Measurements from ENCODE around the gene TMEM266. TPM values are rescaled to one million over a fixed set of nuclear protein-coding genes. Genes with fewer than 3 reads are reported as not detected.

TMEM266 gene
- total RNA-seq, 1 experiment from 2014 or later: not detected

- Histone ChIP-seq H3K27ac (ENCODE audit: low read length) (no peak overlapping the region), H3K4me2 (ENCODE audit: low read length) (no peak overlapping the region), H3K79me2 (ENCODE audit: low read length) (no peaks in the 10 kb centered on the region), H3K4me3 (ENCODE audit: low read length) (no peak overlapping the region), H3K9me2 (replicated peaks; ENCODE audit: low read length) (no peaks in the 10 kb centered on the region), H3K27me3 (ENCODE audit: low read length) (no peaks in the 10 kb centered on the region), H4K20me1 (ENCODE audit: low read length) (no peaks in the 10 kb centered on the region), H3K4me1 (ENCODE audit: insufficient read depth, low read length) (no peaks in the 10 kb centered on the region), H3F3A (ENCODE audit: low read length, unreplicated experiment) (no peaks in the 10 kb centered on the region), H3K9me3 (ENCODE audit: low read length) (no peaks in the 10 kb centered on the region), H2AFZ (ENCODE audit: low read length) (no peak overlapping the region), H3K9ac (ENCODE audit: low read length) (no peak overlapping the region), H3K36me3 (ENCODE audit: low read depth, low read length) (no peaks in the 10 kb centered on the region)
- POLR2A ChIA-PET (ENCODE audit: unreplicated experiment): no interaction called here
- no peak for DNase-seq
- ATAC-seq: no peak
- BruUV-seq (replicated peaks): no TSS peak
- TF ChIP-seq EZH2phosphoT487 (IDR thresholded peaks at IDR 0.05; ENCODE audit: borderline replicate concordance, low read length): no peak
- no peak for TF ChIP-seq CTCF (conservative IDR thresholded peaks at IDR 0.05; ENCODE audit: low read depth, low read length)
- TF ChIP-seq EZH2 (IDR thresholded peaks at IDR 0.05; ENCODE audit: low read length, unreplicated experiment): no peak
- intact Hi-C loops (cut with micrococcal nuclease): no loop called here
- CTCF ChIA-PET: no interaction called here
Observed at GRCh38 chr15:76174654-76175053, 114.9 kb downstream of the TMEM266 start.

GRCh38 chr15:76175442-76175841 is 115.7 kb downstream of the TMEM266 start:
- Histone ChIP-seq H3K9me2 (replicated peaks; ENCODE audit: low read length) (no peaks in the 10 kb centered on the region), H3K4me2 (ENCODE audit: low read length) (no peak overlapping the region), H3K27ac (ENCODE audit: low read length) (no peak overlapping the region), H3K9ac (ENCODE audit: low read length) (no peak overlapping the region), H3K27me3 (ENCODE audit: low read length) (no peaks in the 10 kb centered on the region), H3K4me3 (ENCODE audit: low read length) (no peak overlapping the region), H2AFZ (ENCODE audit: low read length) (no peak overlapping the region), H3F3A (ENCODE audit: low read length, unreplicated experiment) (no peaks in the 10 kb centered on the region), H3K4me1 (ENCODE audit: insufficient read depth, low read length) (no peaks in the 10 kb centered on the region), H3K79me2 (ENCODE audit: low read length) (no peaks in the 10 kb centered on the region), H3K36me3 (ENCODE audit: low read depth, low read length) (no peaks in the 10 kb centered on the region), H3K9me3 (ENCODE audit: low read length) (no peaks in the 10 kb centered on the region), H4K20me1 (ENCODE audit: low read length) (no peaks in the 10 kb centered on the region)
- ATAC-seq (no peak), DNase-seq (no peak)
- POLR2A ChIA-PET (ENCODE audit: unreplicated experiment): no interaction called here
- intact Hi-C loops (cut with micrococcal nuclease): no loop called here
- CTCF ChIA-PET: no interaction called here
- TF ChIP-seq EZH2phosphoT487 (IDR thresholded peaks at IDR 0.05; ENCODE audit: borderline replicate concordance, low read length) (no peak), CTCF (conservative IDR thresholded peaks at IDR 0.05; ENCODE audit: low read depth, low read length) (no peak), EZH2 (IDR thresholded peaks at IDR 0.05; ENCODE audit: low read length, unreplicated experiment) (no peak)
- BruUV-seq (replicated peaks): no TSS peak

- Histone ChIP-seq H4K20me1 (ENCODE audit: low read length) (no peaks in the 10 kb centered on the region), H2AFZ (ENCODE audit: low read length) (no peak overlapping the region), H3K36me3 (ENCODE audit: low read depth, low read length) (no peaks in the 10 kb centered on the region), H3K27me3 (ENCODE audit: low read length) (no peaks in the 10 kb centered on the region), H3F3A (ENCODE audit: low read length, unreplicated experiment) (no peaks in the 10 kb centered on the region), H3K9ac (ENCODE audit: low read length) (no peak overlapping the region), H3K27ac (ENCODE audit: low read length) (no peak overlapping the region), H3K4me3 (ENCODE audit: low read length) (no peak overlapping the region), H3K79me2 (ENCODE audit: low read length) (no peaks in the 10 kb centered on the region), H3K9me2 (replicated peaks; ENCODE audit: low read length) (no peaks in the 10 kb centered on the region), H3K9me3 (ENCODE audit: low read length) (no peaks in the 10 kb centered on the region), H3K4me1 (ENCODE audit: insufficient read depth, low read length) (no peaks in the 10 kb centered on the region), H3K4me2 (ENCODE audit: low read length) (no peak overlapping the region)
- ATAC-seq (no peak), DNase-seq (no peak)
- no peak for TF ChIP-seq CTCF (conservative IDR thresholded peaks at IDR 0.05; ENCODE audit: low read depth, low read length)
- no peak for TF ChIP-seq EZH2phosphoT487 (IDR thresholded peaks at IDR 0.05; ENCODE audit: borderline replicate concordance, low read length)
- TF ChIP-seq EZH2 (IDR thresholded peaks at IDR 0.05; ENCODE audit: low read length, unreplicated experiment): no peak
- CTCF ChIA-PET: no interaction called here
- POLR2A ChIA-PET (ENCODE audit: unreplicated experiment): no interaction called here
- intact Hi-C loops (cut with micrococcal nuclease): no loop called here
- BruUV-seq (replicated peaks): no TSS peak
Observed at GRCh38 chr15:76176059-76176458, 116.3 kb downstream of the TMEM266 start.
